IMR-90 (cell line): ENCODE results near the gene RAF1. TPM values are rescaled to one million over a fixed set of nuclear protein-coding genes. Genes with fewer than 3 reads are reported as not detected.

ENCODE experiments used
- ATAC-seq: fragments of 200-7000 bp; cut with Tn5 transposase; 2 replicates; pipeline ENCODE4 v1.9.1; 2020; ENCODE audit warnings: low read depth, mild to moderate bottlenecking, moderate library complexity
- BruUV-seq: library from RNA; stranded (reverse); fragments of 400-500 nt; replicated peaks from 2 replicates; lab custom pipeline; 2021; lab: Mats Ljungman, UMichigan
- CTCF ChIA-PET: fragments of 300-600 bp; formaldehyde crosslinking; extraction: SDS; loops from one replicate; lab custom pipeline; 2021; ENCODE audit warnings: antibody characterized with exemption; lab: Yijun Ruan, JAX
- POLR2A ChIA-PET: fragments of 300-600 bp; sonication (Branson Sonifier 250); formaldehyde crosslinking; loops from one replicate; lab custom pipeline; 2022; ENCODE audit warnings: antibody characterized with exemption; ENCODE audit not compliant: unreplicated experiment; lab: Charles Lee
- DNase-seq: peaks from one replicate; pipeline ENCODE4 v3.0.0; 2013
- H2AFZ ChIP-seq: replicated peaks from 2 replicates; pipeline ENCODE3; 2013; ENCODE audit warnings: low read length, mild to moderate bottlenecking; ENCODE audit not compliant: poor library complexity
- H2AK5ac ChIP-seq: 2 replicates; pipeline ENCODE4 v1.6.1; 2013; ENCODE audit warnings: low read depth, low read length, inconsistent platforms
- H2AK9ac ChIP-seq: replicated peaks from 2 replicates; pipeline ENCODE3; 2013; ENCODE audit warnings: mild to moderate bottlenecking, low read depth, low read length, moderate library complexity; ENCODE audit not compliant: poor library complexity
- H2BK120ac ChIP-seq: 2 replicates; pipeline ENCODE4 v1.6.1; 2013; ENCODE audit warnings: low read depth, low read length, inconsistent platforms
- H2BK15ac ChIP-seq: 3 replicates; pipeline ENCODE4 v1.6.1; 2013; ENCODE audit warnings: low read depth, low read length, inconsistent platforms
- H2BK20ac ChIP-seq: 2 replicates; pipeline ENCODE4 v1.6.1; 2013; ENCODE audit warnings: low read depth, mild to moderate bottlenecking, inconsistent platforms, low read length, moderate library complexity
- H2BK5ac ChIP-seq: 2 replicates; pipeline ENCODE4 v1.6.1; 2013; ENCODE audit warnings: mild to moderate bottlenecking, low read depth, low read length, inconsistent platforms; ENCODE audit not compliant: poor library complexity, severe bottlenecking
- H3K14ac ChIP-seq: replicated peaks from 2 replicates; pipeline ENCODE4 v1.6.1; 2013; ENCODE audit warnings: low read depth, low read length, inconsistent platforms
- H3K18ac ChIP-seq: 2 replicates; pipeline ENCODE4 v1.6.1; 2013; ENCODE audit warnings: low read depth, low read length, control low read depth
- H3K23ac ChIP-seq: 2 replicates; pipeline ENCODE4 v1.6.1; 2013; ENCODE audit warnings: low read depth, low read length, inconsistent platforms
- H3K27ac ChIP-seq: 2 replicates; pipeline ENCODE4 v1.5.1; 2013; ENCODE audit warnings: mild to moderate bottlenecking, control low read depth, low read length; ENCODE audit not compliant: insufficient read depth
- H3K27me3 ChIP-seq: 2 replicates; pipeline ENCODE4 v1.6.1; 2013; ENCODE audit warnings: low read length; ENCODE audit not compliant: control insufficient read depth, insufficient read depth
- H3K36me3 ChIP-seq: 2 replicates; pipeline ENCODE4 v1.6.1; 2013; ENCODE audit warnings: low read length, mixed read lengths; ENCODE audit not compliant: control insufficient read depth, insufficient read depth
- H3K4ac ChIP-seq: 2 replicates; pipeline ENCODE4 v1.6.1; 2013; ENCODE audit warnings: low read depth, low read length, inconsistent platforms
- H3K4me1 ChIP-seq: 2 replicates; pipeline ENCODE4 v1.6.1; 2013; ENCODE audit warnings: low read length, mixed read lengths; ENCODE audit not compliant: control insufficient read depth, insufficient read depth
- H3K4me2 ChIP-seq: 2 replicates; pipeline ENCODE4 v1.6.1; 2013; ENCODE audit warnings: low read depth, mild to moderate bottlenecking, control low read depth, low read length, moderate library complexity
- H3K4me3 ChIP-seq: 2 replicates; pipeline ENCODE4 v1.5.1; 2013; ENCODE audit warnings: low read depth, mild to moderate bottlenecking, control low read depth, low read length, moderate library complexity; ENCODE audit not compliant: insufficient read depth
- H3K56ac ChIP-seq: 2 replicates; pipeline ENCODE4 v1.6.1; 2013; ENCODE audit warnings: low read length, inconsistent platforms; ENCODE audit not compliant: insufficient read depth; ENCODE audit errors: extremely low read depth
- H3K79me1 ChIP-seq, 2 experiments: 2 replicates each; pipeline ENCODE4 v1.6.1; 2013; ENCODE audit warnings: low read length in 2 of 2, inconsistent platforms in 1 of 2, low read depth in 1 of 2
- H3K9ac ChIP-seq: 2 replicates; pipeline ENCODE4 v1.6.1; 2013; ENCODE audit warnings: low read depth, low read length, control low read depth
- H3K9me1 ChIP-seq: 2 replicates; pipeline ENCODE4 v1.6.1; 2013; ENCODE audit warnings: low read length, inconsistent platforms; ENCODE audit not compliant: insufficient read depth
- H3K9me3 ChIP-seq: 2 replicates; pipeline ENCODE4 v1.6.1; 2013; ENCODE audit warnings: low read length; ENCODE audit not compliant: control insufficient read depth, insufficient read depth
- H4K20me1 ChIP-seq: 2 replicates; pipeline ENCODE4 v1.6.1; 2013; ENCODE audit warnings: low read length, inconsistent platforms; ENCODE audit not compliant: insufficient read depth
- H4K5ac ChIP-seq: 2 replicates; pipeline ENCODE4 v1.6.1; 2013; ENCODE audit warnings: mild to moderate bottlenecking, low read depth, low read length, control low read depth
- H4K8ac ChIP-seq, 2 experiments: 2 replicates each; pipeline ENCODE4 v1.6.1; 2013; ENCODE audit warnings: low read depth in 2 of 2, low read length in 2 of 2, control low read depth in 1 of 2, inconsistent platforms in 1 of 2
- H4K91ac ChIP-seq: 2 replicates; pipeline ENCODE4 v1.6.1; 2013; ENCODE audit warnings: low read depth, low read length, inconsistent platforms; ENCODE audit not compliant: insufficient read depth
- BHLHE40 ChIP-seq: fragments of 150-350 bp; IDR thresholded peaks from 2 replicates; pipeline ENCODE4 v1.6.1; 2016; ENCODE audit warnings: mild to moderate bottlenecking, low read depth, low read length
- CEBPB ChIP-seq: IDR thresholded peaks from 2 replicates; pipeline ENCODE4 v1.6.1; 2012; ENCODE audit warnings: low read depth, low read length, improper control_type of control experiment
- CHD1 ChIP-seq: IDR thresholded peaks from 2 replicates; pipeline ENCODE4 v1.6.1; 2012; ENCODE audit warnings: low read depth, low read length, improper control_type of control experiment
- CTCF ChIP-seq: conservative IDR thresholded peaks from 2 replicates; pipeline ENCODE4 v1.5.1; 2012; ENCODE audit warnings: mild to moderate bottlenecking, low read depth, low read length, improper control_type of control experiment
- ELK1 ChIP-seq: fragments of 150-350 bp; IDR thresholded peaks from 2 replicates; pipeline ENCODE4 v1.6.1; 2016; ENCODE audit warnings: low read depth, mild to moderate bottlenecking, low read length, moderate library complexity, borderline replicate concordance
- FOS ChIP-seq: fragments of 150-350 bp; IDR thresholded peaks from 2 replicates; pipeline ENCODE4 v1.6.1; 2016; ENCODE audit warnings: low read depth, low read length
- MAFK ChIP-seq: IDR thresholded peaks from 2 replicates; pipeline ENCODE4 v1.6.1; 2012; ENCODE audit warnings: low read depth, low read length, improper control_type of control experiment
- MAZ ChIP-seq: IDR thresholded peaks from 2 replicates; pipeline ENCODE4 v1.6.1; 2012; ENCODE audit warnings: low read depth, mild to moderate bottlenecking, low read length, improper control_type of control experiment, moderate library complexity, borderline replicate concordance
- MXI1 ChIP-seq: IDR thresholded peaks from 2 replicates; pipeline ENCODE4 v1.6.1; 2012; ENCODE audit warnings: low read depth, mild to moderate bottlenecking, low read length, moderate library complexity, borderline replicate concordance
- NFE2L2 ChIP-seq: fragments of 150-350 bp; IDR thresholded peaks from 2 replicates; pipeline ENCODE4 v1.6.1; 2016; ENCODE audit warnings: low read depth, mild to moderate bottlenecking, low read length
- POLR2A ChIP-seq: IDR thresholded peaks from 2 replicates; pipeline ENCODE4 v1.6.1; 2012; ENCODE audit warnings: mild to moderate bottlenecking, low read depth, low read length
- RAD21 ChIP-seq: IDR thresholded peaks from 2 replicates; pipeline ENCODE4 v1.6.1; 2012; ENCODE audit warnings: low read length, improper control_type of control experiment
- RCOR1 ChIP-seq: IDR thresholded peaks from 2 replicates; pipeline ENCODE4 v1.6.1; 2012; ENCODE audit warnings: mild to moderate bottlenecking, low read length, improper control_type of control experiment; ENCODE audit not compliant: insufficient replicate concordance
- RFX5 ChIP-seq: IDR thresholded peaks from 2 replicates; pipeline ENCODE4 v1.8.0; 2012; ENCODE audit warnings: low read depth, mild to moderate bottlenecking, low read length, moderate library complexity
- SMC3 ChIP-seq: fragments of 150-350 bp; IDR thresholded peaks from 2 replicates; pipeline ENCODE4 v1.6.1; 2016; ENCODE audit warnings: low read depth, mild to moderate bottlenecking, antibody characterized with exemption, low read length, moderate library complexity
- whole genome bisulfite sequencing, 2 experiments: methylation state at CpG; one replicate each; pipeline versions ENCODE4 v1.1.5 to v1.1.7; 2013; ENCODE audit warnings: missing lambda C conversion rate in 2 of 2; ENCODE audit not compliant: insufficient read length in 1 of 2; ENCODE audit errors: extremely low coverage in 2 of 2; 5-methylcytosine and 5-hydroxymethylcytosine counted together
- dilution Hi-C: fragments of 300-500 bp; cut with HindIII; formaldehyde crosslinking; loops from one replicate; pipeline ENCODE4 v1.14.3; 2018; ENCODE audit warnings: low sequenced_read_pairs; ENCODE audit not compliant: unreplicated experiment
- in situ Hi-C: fragments of 300-500 bp; cut with MboI; formaldehyde crosslinking; loops from 3 replicates; pipeline ENCODE4 v1.14.3; 2019; ENCODE audit warnings: low sequenced_read_pairs, inconsistent platforms, mixed read lengths
- intact Hi-C: fragments of 100-400 bp; cut with micrococcal nuclease; formaldehyde crosslinking; loops from 2 replicates; pipeline ENCODE4 v1.10.0; 2022
- polyA plus RNA-seq, 3 experiments: library from polyadenylated mRNA; depleted of rRNA; stranded (reverse); fragments of >200 nt; gene quantifications; 2 replicates each; pipeline ENCODE4 v1.2.3, GENCODE V29; 2012; ENCODE audit warnings: low replicate concordance in 1 of 3
- total RNA-seq: library from RNA; depleted of rRNA; stranded (reverse); fragments of >200 nt; gene quantifications from 2 replicates; pipeline ENCODE4 v1.2.3, GENCODE V29; 2012
- TF ChIP-seq, protein P1 (sequence below): fragments of 150-350 bp; IDR thresholded peaks from 2 replicates; pipeline ENCODE4 v1.6.1; 2017; ENCODE audit warnings: mild to moderate bottlenecking, antibody characterized with exemption, low read length, low read depth

RAF1 gene
- total and polyA plus RNA-seq, 2 of the 4 experiments (the other 2 are of a cell fraction): 115 to 151 TPM

DNA sequence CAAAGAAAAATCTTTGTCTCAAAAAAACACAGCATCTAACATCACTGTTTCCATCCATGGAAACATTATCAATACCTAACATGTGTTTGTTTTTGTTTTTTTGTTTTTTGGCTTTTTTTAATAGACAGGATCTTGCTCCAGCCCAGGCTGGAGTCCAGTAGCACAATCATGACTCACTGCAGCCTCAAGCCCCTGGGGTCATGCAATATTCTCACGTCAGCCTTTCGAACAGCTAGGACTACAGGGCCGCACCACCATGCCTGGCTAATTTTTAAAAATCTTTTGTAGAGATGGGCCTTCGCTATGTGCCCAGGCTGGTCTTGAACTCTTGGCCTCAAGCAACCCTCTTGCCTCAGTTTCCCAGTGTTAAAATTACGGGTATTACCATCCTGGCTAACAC lies 52.8 kb downstream of the RAF1 start:
- no peak overlapping the region for H2AK9ac ChIP-seq
- no peak overlapping the region for H4K8ac ChIP-seq
- H4K91ac ChIP-seq: no peak overlapping the region
- no peak overlapping the region for H3K56ac ChIP-seq
- in situ Hi-C loops (no loop called here), intact Hi-C loops (no loop called here), dilution Hi-C loops (no loop called here)
- DNase-seq: no peak
- H2BK5ac ChIP-seq: no peak overlapping the region
- peaks cover 33% of the 10 kb centered on the region for H3K36me3 ChIP-seq
- H3K27me3 ChIP-seq: no peaks in the 10 kb centered on the region
- BruUV-seq: no TSS peak
- H3K23ac ChIP-seq: no peak overlapping the region
- no peak overlapping the region for H3K9ac ChIP-seq
- H3K4ac ChIP-seq: no peak overlapping the region
- no peak overlapping the region for H2BK15ac ChIP-seq
- H2AFZ ChIP-seq: no peak overlapping the region
- no peak for TF ChIP-seq NFE2L2
- no peak for TF ChIP-seq MXI1
- TF ChIP-seq MAZ: no peak
- TF ChIP-seq RFX5: no peak
- TF ChIP-seq ELK1: no peak
- TF ChIP-seq MAFK: no peak
- TF ChIP-seq, protein P1, sequence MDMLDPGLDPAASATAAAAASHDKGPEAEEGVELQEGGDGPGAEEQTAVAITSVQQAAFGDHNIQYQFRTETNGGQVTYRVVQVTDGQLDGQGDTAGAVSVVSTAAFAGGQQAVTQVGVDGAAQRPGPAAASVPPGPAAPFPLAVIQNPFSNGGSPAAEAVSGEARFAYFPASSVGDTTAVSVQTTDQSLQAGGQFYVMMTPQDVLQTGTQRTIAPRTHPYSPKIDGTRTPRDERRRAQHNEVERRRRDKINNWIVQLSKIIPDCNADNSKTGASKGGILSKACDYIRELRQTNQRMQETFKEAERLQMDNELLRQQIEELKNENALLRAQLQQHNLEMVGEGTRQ: no peak
- TF ChIP-seq POLR2A: no peak
- no peak for TF ChIP-seq CEBPB
- no peak for TF ChIP-seq BHLHE40
- no peak for TF ChIP-seq RAD21
- TF ChIP-seq FOS: no peak
- no peak for TF ChIP-seq SMC3
- TF ChIP-seq RCOR1: no peak
- TF ChIP-seq CHD1: no peak
- no peak for TF ChIP-seq CTCF
- 0 out of 2 replicates have a peak overlapping the region, but pooled peaks have one; percentile 29 for H3K27ac ChIP-seq
- H3K9me1 ChIP-seq: peaks cover 10% of the 10 kb centered on the region
- no peak overlapping the region for H3K4me2 ChIP-seq
- POLR2A ChIA-PET: no interaction called here
- no peak overlapping the region for H2AK5ac ChIP-seq
- no peak for ATAC-seq
- no peaks in the 10 kb centered on the region for H3K9me3 ChIP-seq
- H2BK20ac ChIP-seq: no peak overlapping the region
- no CpG with 5 or more reads among the region's 5 CpGs for WGBS, 2 experiments
- no peak overlapping the region for H3K4me3 ChIP-seq
- no peak overlapping the region for H3K14ac ChIP-seq
- H3K79me1 ChIP-seq: peaks cover 36 to 63% of the 10 kb centered on the region in 2 experiments
- H3K4me1 ChIP-seq: peaks cover 10% of the 10 kb centered on the region
- no peak overlapping the region; the same call in 1 of the 2 replicates for H4K5ac ChIP-seq
- CTCF ChIA-PET: no interaction called here
- no peak overlapping the region for H2BK120ac ChIP-seq
- H4K20me1 ChIP-seq: peaks cover 21% of the 10 kb centered on the region; the same call in 1 of the 2 replicates
- H3K18ac ChIP-seq: no peak overlapping the region
